HG03439 (cell line): ENCODE results near the gene VLDLR.
"Not testable (repeated sequence)": the region's sequence is repeated elsewhere in the genome, so short reads cannot be mapped to it uniquely, and the experiment has no call there.

Experiments used
- ATAC-seq: cut with Tn5 transposase; IDR thresholded peaks from one replicate; pipeline ENCODE4 v1.9.1; 2021; ENCODE audit warnings: mild to moderate bottlenecking, moderate library complexity; ENCODE audit not compliant: unreplicated experiment

The VLDLR gene

GRCh38 chr9:2707256-2707655 is 85.7 kb downstream of the VLDLR start:
- not testable (repeated sequence) for ATAC-seq
